Kidney (tissue), 14 donors: ENCODE data around the gene KLK10. TPM values are rescaled to one million over a fixed set of nuclear protein-coding genes. Genes with fewer than 3 reads are reported as not detected.

Experiments
- DNase-seq, 5 donors: peaks; one replicate each; pipeline ENCODE4 v3.0.0-alpha.2; 2013 to 2020
- FAIRE-seq: peaks from 2 replicates; lab custom pipeline; 2012; peaks lifted over from hg19 to GRCh38; lab: Jason Lieb, UNC
- H3K27ac ChIP-seq, 2 donors: one replicate each; pipeline ENCODE4 v1.7.0; 2013; ENCODE audit warnings: low read depth in 2 of 2, low read length in 2 of 2, inconsistent platforms in 1 of 2
- H3K27me3 ChIP-seq: one replicate; pipeline ENCODE4 v1.7.1; 2013; ENCODE audit warnings: low read length, inconsistent platforms; ENCODE audit not compliant: control insufficient read depth, insufficient read depth
- H3K36me3 ChIP-seq, 3 donors: one replicate each; pipeline versions ENCODE4 v1.7.0 to v1.7.1; 2013; ENCODE audit warnings: low read length in 3 of 3, control low read depth in 1 of 3, inconsistent platforms in 1 of 3; ENCODE audit not compliant: insufficient read depth in 3 of 3, control insufficient read depth in 2 of 3
- H3K4me1 ChIP-seq, 3 donors: one replicate each; pipeline versions ENCODE4 v1.7.0 to v1.7.1; 2013; ENCODE audit warnings: low read length in 3 of 3, inconsistent platforms in 1 of 3, low read depth in 1 of 3; ENCODE audit not compliant: control insufficient read depth in 2 of 3, insufficient read depth in 2 of 3
- H3K4me3 ChIP-seq, 3 donors: one replicate each; pipeline versions ENCODE4 v1.7.0 to v1.8.1; 2013; ENCODE audit warnings: low read length in 3 of 3, control low read depth in 1 of 3, inconsistent platforms in 1 of 3
- H3K9ac ChIP-seq, 3 donors: one replicate each; pipeline versions ENCODE4 v1.7.0 to v1.7.1; 2013; ENCODE audit warnings: low read length in 3 of 3, control low read depth in 1 of 3, inconsistent platforms in 1 of 3
- H3K9me3 ChIP-seq, 3 donors: one replicate each; pipeline versions ENCODE4 v1.7.0 to v1.7.1; 2013; ENCODE audit warnings: low read length in 3 of 3, control low read depth in 1 of 3, inconsistent platforms in 1 of 3; ENCODE audit not compliant: control insufficient read depth in 2 of 3, insufficient read depth in 1 of 3
- CTCF ChIP-seq: IDR thresholded peaks from 3 replicates; pipeline ENCODE4 v1.5.1; 2012; ENCODE audit warnings: mild to moderate bottlenecking, moderate library complexity, borderline replicate concordance; ENCODE audit not compliant: insufficient read depth; ENCODE audit errors: extremely low read depth
- intact Hi-C: fragments of 100-400 bp; cut with DNase I; formaldehyde crosslinking; loops from one replicate; pipeline ENCODE4 v1.11.1; 2022
- polyA plus RNA-seq: library from polyadenylated mRNA; stranded (reverse); fragments of 350-450 nt; fragmentation: Illumina TruSeq; extraction: RNeasy Lipid Tissue Mini Kit (QIAGEN cat#74804); gene quantifications from one replicate; pipeline ENCODE4 v1.2.3, GENCODE V29; 2014; ENCODE audit warnings: low read depth, low replicate concordance; ENCODE audit not compliant: insufficient read depth
- total RNA-seq: library from RNA; stranded (reverse); fragmentation: NEBNext Ultra II Directional; extraction: Animal tissue kit (Norgen Biotek cat#: 25700); gene quantifications from one replicate; pipeline ENCODE4 v1.2.1, GENCODE V29; 2021
- donor health status: control.
- donor health status: control.
- donor health status: control.
- donor health status: control.
- donor health status: control.
- donor health status: DM: yes; HTN: yes; CAD: no.
- donor health status: Normal renal cell carcinoma (clear cell type).

The KLK10 gene
- total and polyA plus RNA-seq, 2 donors from 2014 or later: 0.63 TPM; not detected in 1

- FAIRE-seq: no peak
Observed at GRCh38 chr19:51064534-51065220, 45.2 kb upstream of the KLK10 start, which contains the start of gene KLK13. Gene KLK13, minus strand, starts transcription at chr19:51065092. Its CDS starts 25 bp downstream, at chr19:51065067.

GRCh38 chr19:51063664-51064063 is 44.2 kb upstream of the KLK10 start:
- intact Hi-C loops: no loop called here
- Histone ChIP-seq H3K36me3 (no peaks in the 10 kb centered on the region), H3K27me3 (no peaks in the 10 kb centered on the region), H3K27ac (no peak overlapping the region), H3K4me1 (no peaks in the 10 kb centered on the region), H3K9me3 (no peaks in the 10 kb centered on the region), H3K9ac (no peak overlapping the region), H3K4me3 (no peak overlapping the region)
- no peak for FAIRE-seq
- TF ChIP-seq CTCF: no peak
- DNase-seq: no peak

More at GRCh38 chr19:51064534-51065220, 45.2 kb upstream of the KLK10 start, which contains the start of gene KLK13:
- H3K9me3 ChIP-seq: no peaks in the 10 kb centered on the region
- H3K4me1 ChIP-seq: no peaks in the 10 kb centered on the region
- no peak for TF ChIP-seq CTCF
- H3K27me3 ChIP-seq: no peaks in the 10 kb centered on the region
- H3K9ac ChIP-seq: no peak within 1 kb of the TSS
- H3K4me3 ChIP-seq: peak within 1 kb of the TSS in 1 of 3 donors; percentile 9
- no peaks in the 10 kb centered on the region for H3K36me3 ChIP-seq
- H3K27ac ChIP-seq: no peak within 1 kb of the TSS
- peak in 3 of 5 donors; percentile 22 to 60 (median 34) for DNase-seq
- intact Hi-C loops: no loop called here

GRCh38 chr19:51060973-51061372 is 41.5 kb upstream of the KLK10 start:
- DNase-seq: no peak
- no peak overlapping the region for H3K9ac ChIP-seq
- H3K27ac ChIP-seq: no peak overlapping the region
- H3K36me3 ChIP-seq: no peaks in the 10 kb centered on the region
- intact Hi-C loops: no loop called here
- H3K27me3 ChIP-seq: no peaks in the 10 kb centered on the region
- TF ChIP-seq CTCF: no peak
- no peaks in the 10 kb centered on the region for H3K9me3 ChIP-seq
- no peak overlapping the region for H3K4me3 ChIP-seq
- no peaks in the 10 kb centered on the region for H3K4me1 ChIP-seq
- FAIRE-seq: no peak
